Esophagus squamous epithelium (tissue), 4 donors: ENCODE data around the gene CCDC170.

Experiments
- CTCF ChIP-seq, 6 experiments: fragments of 450-650 bp in 4 of 6; fragments of 200-600 bp in 2 of 6; sonication (generic) in 2 of 6; IDR thresholded peaks; one replicate each; pipeline ENCODE4 v1.5.1; 2016 to 2019; ENCODE audit warnings: antibody characterized with exemption in 6 of 6, mild to moderate bottlenecking in 4 of 6, moderate library complexity in 4 of 6
- POLR2A ChIP-seq, 4 donors: fragments of 450-650 bp; IDR thresholded peaks; one replicate each; pipeline ENCODE4 v1.6.1; 2017; ENCODE audit warnings: antibody characterized with exemption in 4 of 4, mild to moderate bottlenecking in 4 of 4, moderate library complexity in 3 of 4

- TF ChIP-seq CTCF (IDR thresholded peaks at IDR 0.05) (no peak), POLR2A (IDR thresholded peaks at IDR 0.05) (no peak)
Observed at GRCh38 chr6:151535476-151536187, 41.8 kb downstream of the CCDC170 start.
